HG03378 (cell line): ENCODE results near the gene OTOGL.
A peak's percentile ranks its signal among the peaks of the same experiment; 100 is the strongest.
"Not testable (repeated sequence)": the region's sequence is repeated elsewhere in the genome, so short reads cannot be mapped to it uniquely, and the experiment has no call there.

Source experiments
- ATAC-seq: cut with Tn5 transposase; IDR thresholded peaks from one replicate; pipeline ENCODE4 v1.9.1; 2021; ENCODE audit warnings: mild to moderate bottlenecking, moderate library complexity; ENCODE audit not compliant: unreplicated experiment

Gene OTOGL

DNA sequence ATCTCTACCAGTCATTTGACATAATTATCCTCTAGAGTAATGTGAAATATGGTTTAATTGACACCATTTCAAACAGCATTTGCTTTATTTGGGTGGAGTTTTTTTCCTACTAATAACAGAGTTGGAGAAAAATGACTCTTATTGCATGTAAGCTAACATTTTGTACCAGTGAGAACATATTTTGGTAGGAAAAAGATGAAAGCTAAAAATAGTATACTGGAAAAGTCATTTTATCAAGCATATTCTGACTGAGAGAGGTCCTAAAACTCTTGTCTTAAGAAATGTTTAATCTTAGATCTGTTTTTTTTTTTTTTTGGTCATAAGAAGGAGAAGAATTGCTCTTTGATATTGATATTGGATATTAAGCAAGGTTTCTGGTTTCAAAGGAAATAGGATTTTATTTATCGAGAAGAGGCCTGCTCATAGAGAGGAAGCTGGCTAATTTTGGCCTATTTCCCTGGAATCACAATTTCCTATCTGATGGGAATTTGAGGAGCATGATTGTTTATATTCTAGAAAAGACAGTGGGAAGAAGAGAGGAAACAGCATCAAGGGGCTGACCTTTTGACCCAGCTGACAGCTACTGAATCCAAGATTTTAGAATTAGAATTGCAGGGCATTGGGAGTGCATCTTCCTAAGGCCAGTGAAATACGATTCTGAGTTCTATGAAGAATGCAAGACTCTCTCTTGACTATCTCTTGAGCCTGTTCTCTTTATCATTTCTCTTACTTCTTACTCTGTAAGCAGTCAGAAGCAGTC is 19.4 kb downstream of the OTOGL start:
- no peak for ATAC-seq

DNA sequence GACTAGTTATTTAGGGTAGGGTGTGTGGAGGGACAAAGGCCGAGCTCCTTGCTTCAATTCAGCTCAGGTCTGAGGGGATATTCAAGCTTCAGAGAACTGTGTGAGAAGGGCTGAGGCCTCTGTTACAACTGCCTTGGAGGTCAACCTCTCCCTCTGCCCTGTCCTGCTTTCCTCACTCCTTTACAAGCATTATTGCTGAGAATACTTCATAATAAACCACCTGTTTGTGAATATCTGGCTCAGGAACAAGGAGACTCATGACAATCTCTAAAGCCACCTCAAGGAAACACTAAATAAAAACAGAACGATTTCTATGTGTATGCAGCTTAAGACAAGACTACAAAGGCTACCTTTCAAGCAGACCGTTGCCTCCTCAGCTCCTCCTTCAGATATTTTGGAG is 21.7 kb downstream of the OTOGL start:
- no peak for ATAC-seq

DNA sequence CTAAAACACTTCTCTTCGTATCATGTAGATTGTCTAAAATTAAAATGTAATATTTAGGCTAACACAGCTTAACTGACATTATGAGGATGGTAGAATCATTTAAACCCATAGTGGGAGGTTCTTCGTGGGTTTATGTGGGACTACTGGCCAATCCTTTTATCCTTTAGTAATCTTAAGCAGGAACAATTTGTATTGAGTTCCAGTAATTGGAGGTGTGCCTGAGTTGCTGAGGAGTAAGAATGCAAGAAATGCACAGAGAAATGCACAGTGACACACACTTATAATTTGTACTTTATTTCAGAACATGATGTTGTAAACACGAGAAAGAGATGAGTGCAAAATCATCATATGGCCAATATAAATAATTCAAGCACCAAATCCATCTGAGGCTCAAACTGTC is 22.3 kb downstream of the OTOGL start:
- ATAC-seq, result no peak

DNA sequence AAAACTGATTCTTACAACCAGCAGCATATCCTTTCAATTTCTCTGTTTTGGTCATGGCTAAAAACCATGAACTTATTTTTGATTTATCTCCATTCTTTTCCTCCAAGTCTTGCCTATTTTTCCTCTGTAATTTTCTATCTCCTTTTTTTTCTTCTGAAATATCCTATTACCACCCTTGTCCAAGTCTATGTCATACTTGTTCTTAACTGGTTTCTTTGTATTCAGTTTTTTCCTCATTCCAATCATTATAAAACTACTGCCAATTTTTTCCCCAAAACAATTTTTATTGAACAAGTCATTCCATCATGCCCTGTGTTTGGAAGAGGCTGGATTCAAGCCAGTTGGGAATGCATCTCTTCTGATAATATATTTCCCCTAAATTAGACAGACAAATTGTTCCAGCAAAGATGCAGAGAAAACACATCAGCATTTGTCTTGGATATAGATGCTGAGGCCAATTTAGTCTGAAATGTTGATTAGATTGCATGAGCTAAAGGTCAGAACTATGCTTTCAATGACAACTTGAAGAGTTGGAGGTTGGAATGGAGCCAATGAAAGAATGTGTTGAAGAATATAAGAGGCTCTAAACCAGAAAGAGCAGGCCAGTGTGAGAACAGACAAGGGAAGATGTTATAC is 30.7 kb downstream of the OTOGL start:
- ATAC-seq, result no peak

DNA sequence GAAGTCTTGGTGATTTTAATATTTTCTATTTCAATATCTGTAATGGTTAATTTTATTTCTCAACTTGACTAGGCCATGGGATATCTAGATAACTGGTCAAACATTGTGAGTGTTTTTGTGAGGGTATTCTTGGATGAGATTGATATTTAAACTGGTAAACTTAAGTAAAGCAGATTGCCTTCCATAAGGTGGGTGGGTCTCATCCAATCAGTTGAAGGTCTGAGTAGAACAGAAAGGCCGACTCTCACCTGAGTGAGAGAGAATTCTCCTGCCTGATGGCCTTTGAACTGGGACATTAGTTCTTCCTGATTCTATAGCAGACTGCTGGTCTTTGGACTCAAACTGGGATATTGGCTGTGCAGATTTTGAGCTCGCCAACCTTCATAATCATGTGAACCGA is 36.3 kb downstream of the OTOGL start:
- ATAC-seq, result no peak

DNA sequence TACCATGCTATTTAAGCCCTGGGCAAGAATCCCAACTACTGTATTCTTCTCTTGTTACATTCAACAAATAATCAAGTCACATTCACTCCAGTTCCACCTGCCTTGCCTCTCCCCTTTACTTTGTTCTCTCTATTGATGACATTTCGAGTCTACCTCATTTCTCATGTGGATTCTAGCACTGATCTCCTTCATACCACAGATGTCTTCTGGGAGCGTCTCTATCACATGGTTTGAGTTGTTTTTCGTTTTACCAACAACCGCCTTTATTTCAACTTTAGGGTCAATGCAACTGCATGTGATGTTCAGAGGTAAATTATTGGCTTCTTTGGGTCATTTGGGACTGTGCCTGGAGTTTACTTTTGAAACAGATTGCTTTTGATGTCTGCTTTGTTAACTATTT is 40.7 kb downstream of the OTOGL start:
- ATAC-seq, result no peak

DNA sequence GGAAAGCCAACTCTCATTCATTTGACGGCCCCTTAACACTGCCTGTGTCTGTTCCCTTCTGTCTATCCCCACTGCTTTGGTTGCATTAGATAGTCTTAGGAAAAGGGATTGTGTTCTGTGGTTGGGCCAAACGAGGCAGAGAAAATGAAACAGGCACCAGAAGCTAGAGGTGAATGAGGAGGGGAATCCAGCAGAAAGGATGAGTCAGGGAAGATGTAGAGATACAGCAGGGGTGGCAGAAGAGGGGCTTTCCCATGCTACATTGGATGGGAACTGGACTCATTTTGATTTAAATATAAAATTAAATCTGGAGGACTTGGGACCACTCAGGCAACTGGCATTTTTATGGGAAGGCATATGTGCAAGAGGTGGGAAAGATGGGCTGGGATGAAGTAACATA is 43.3 kb downstream of the OTOGL start:
- no peak for ATAC-seq

DNA sequence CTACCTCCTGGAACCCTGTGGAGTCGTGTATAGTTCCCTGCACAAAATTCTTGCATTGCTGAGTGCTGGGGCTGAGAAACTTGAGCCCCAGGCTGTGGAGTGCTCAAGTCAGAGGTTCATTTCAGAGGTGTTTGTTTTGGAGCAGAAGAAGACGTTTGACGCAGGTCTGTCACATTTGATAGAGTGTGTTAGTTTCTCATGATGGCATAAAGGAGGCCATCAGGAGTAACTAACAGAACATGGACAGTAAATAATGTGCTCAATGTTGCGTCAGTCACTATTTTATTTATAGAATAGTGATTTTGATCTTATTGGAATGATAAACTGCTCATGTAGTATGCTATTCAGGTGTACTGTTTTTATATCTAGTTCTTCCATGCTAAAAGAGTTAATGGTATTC is 44.2 kb downstream of the OTOGL start:
- ATAC-seq, result no peak

DNA sequence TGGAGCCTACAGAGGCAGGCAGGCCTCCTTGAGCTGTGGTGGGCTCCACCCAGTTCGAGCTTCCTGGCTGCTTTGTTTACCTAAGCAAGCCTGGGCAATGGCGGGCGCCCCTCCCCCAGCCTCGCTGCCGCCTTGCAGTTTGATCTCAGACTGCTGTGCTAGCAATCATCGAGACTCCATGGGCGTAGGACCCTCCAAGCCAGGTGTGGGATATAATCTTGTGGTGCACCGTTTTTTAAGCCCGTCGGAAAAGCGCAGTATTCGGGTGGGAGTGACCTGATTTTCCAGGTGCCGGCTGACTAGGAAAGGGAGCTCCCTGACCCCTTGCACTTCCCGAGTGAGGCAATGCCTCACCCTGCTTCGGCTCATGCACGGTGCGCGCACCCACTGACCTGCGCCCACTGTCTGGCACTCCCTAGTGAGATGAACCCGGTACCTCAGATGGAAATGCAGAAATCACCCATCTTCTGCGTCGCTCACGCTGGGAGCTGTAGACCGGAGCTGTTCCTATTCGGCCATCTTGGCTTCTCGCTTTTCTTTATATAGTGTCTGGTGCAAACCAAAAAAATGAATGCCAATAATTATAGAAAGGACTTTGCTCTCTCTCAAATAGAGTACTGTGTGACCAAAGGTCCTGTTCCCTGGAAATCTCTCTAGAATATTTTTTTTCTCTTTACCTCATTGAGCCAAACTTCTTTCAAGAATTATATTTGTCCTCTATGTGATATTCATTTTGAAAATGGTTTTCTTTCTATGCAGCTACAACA is 50.4 kb downstream of the OTOGL start:
- ATAC-seq, result not testable (repeated sequence)

DNA sequence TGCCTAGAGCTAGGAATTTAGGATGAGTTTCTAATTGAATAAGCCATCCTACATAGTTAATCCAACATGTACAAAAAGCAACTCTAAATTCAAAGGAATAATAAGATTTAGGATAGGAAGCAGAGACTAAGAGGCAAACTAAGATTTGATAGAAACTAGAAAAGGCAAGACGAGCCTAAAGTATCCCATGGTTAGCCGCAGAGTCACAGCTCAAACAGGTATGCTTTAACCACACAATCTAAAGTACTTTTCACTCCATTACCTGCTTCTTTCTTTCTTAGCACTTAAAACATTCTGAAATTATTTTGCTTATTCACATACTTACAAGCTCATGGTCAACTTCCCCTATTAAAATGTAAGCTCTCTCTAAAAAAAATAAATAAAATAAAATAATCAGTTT is 51.8 kb downstream of the OTOGL start:
- no peak for ATAC-seq

DNA sequence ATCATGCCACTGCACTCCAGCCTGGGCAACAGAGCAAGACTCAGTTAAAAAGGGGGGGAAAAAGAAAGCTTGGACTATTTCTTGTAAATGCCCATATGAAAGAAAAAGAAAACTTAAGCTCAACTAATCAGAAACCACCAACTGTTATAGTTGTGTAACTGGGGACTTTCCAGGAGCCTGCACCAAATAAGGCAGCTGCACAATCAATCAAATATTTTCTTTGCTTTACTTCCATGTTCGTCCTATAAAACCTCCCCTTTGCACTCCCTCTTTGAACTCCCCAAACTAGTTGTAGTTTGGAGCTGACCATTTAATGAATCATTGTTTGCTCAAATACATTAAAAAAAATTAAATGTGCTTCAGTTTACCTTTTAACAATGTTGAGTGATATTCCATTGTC is 54.9 kb downstream of the OTOGL start:
- peak; percentile 65 for ATAC-seq

DNA sequence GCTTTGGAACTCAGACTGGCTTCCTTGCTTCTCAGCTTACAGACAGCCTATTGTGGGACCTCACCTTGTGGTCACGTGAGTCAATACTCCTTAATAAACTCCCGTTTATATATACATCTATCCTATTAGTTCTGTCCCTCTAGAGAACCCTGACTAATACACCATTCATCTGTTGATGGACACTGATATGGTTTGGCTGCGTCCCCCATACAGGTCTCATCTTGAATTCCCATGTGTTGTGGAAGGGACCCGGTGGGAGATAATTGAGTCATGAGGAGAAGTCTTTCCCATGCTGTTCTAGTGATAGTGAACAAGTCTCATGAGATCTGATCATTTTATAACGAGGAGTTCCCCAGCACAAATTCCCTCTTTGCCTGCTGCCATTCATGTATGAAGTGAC is 57.0 kb downstream of the OTOGL start:
- ATAC-seq, result no peak

DNA sequence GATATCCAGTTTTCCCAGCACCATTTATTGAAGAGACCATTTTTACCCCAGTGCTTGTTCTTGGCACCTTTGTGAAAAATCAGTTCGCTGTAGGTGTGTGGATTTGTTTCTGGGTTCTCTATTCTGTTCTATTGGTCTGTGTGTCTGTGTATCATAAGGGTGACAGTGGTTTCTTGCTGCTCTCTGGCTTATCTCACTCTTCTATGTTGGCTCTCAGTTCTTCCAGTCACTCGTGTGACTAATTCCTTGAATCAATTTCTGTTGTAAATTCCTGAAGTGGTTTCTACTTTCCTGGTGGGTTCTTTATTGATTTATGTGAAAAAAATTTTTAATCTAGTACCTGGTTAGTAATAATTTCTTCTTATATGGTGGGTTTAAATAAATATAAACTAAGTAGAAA is 58.3 kb downstream of the OTOGL start:
- ATAC-seq, result no peak

DNA sequence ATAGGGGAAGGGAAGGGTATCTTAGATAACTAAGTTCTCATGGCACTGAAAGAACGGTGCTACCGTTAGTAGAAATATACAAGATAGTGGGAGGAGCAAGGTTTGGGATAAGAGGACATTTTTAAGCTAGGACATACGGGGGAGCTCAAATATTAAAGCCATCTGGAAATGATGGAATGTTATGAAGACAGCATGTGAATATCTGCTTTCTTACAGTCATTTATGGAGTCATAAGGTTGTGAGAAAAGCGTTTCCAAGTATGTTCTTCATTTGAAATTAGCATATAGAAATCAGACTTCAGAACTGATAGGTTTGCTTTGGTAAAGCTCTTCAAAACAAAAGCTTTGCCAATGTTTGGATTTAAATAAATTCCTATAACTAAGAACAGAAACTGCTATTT is 62.3 kb downstream of the OTOGL start:
- no peak for ATAC-seq

DNA sequence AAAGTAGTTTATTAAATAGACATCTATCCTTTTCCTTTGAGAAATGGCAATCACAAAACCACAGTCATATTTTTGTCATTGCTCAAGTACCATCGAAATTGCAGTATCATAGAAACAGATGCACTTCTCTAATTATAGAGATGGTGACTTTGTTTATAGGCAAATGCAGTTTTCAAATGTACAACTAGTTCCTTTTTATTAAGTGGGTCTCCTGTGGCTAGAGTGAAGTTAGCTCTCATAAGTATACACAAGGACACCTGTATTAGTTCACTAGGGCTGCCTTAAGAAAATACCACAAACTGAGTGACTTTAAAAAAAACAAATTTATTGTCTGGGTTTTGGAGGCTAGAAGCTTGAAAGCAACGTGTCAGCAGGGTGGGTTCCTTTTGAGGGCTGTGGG is 62.8 kb downstream of the OTOGL start:
- no peak for ATAC-seq

DNA sequence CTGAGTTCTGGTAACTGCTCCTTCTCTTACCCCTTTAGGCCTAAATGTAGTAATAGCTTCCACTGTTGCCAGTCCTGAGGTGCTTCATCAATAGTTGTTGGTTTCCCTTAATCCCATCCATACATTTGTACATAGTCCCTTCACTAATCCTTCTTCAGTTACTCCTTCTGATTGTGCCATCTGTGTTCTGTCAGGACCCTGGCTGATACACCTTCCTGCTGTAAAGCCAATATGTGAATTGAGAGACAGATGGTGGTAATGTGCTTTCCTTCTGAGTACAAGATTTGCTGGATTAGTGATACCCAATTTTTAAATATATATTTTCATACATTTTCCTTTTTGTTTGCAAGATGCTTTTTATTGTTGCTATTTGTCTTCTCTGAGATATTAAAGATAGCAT is 66.4 kb downstream of the OTOGL start:
- ATAC-seq, result no peak

DNA sequence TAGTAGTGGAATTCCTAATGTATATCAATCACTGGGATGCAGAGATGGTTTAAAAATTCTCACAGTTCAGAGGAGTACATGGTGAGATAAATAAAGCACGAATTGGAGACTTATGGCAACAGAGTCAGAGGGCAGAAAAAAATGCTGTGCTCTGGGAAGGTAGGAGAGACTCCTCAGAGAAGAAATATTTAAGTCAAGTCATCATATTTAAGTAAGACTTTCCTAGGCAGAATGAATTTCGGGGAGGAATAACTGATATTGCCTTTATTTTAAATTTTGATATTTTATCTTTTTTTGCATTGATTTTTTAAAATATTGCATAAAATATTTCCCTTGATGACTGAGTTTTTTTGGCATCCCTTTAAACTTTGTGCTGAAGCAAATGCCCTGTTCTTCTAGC is 67.4 kb downstream of the OTOGL start:
- ATAC-seq, result no peak

DNA sequence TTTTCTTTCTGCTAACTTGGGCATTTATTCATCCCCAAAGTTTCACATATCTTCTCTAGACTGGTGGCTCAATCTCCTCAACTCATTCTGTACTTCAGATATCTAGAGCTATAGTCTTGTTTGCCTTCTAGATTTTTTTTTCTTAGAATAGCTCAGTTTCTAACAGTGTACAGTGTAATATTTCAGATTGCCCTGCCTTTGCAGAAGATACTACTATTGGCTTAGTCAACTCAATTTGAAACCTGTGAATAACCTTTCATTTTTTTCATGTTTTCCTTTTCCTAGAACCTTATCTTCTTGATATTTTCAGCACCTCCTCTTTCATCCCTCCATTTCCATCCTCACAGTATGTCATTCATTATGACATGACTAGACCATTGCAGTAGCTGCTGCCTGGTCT is 69.6 kb downstream of the OTOGL start:
- no peak for ATAC-seq

DNA sequence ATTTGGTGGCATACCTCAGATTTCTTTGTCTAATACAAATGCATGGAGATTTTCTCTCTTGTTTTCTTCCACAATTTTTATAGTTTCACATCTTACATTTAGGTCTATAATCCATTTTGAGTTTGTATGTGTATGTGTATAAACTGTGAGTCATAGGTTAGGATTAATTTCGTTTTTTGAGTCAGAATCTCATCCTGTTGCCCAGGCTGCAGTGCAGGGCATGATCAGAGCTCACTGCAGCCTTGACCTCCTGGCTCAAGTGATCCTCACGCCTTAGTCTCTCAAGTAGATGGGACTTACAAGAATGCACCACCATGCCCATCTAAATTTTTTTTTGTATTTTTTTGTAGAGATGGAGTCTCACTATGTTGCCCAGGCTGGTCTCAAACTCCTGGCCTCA is 71.6 kb downstream of the OTOGL start:
- ATAC-seq, result no peak

DNA sequence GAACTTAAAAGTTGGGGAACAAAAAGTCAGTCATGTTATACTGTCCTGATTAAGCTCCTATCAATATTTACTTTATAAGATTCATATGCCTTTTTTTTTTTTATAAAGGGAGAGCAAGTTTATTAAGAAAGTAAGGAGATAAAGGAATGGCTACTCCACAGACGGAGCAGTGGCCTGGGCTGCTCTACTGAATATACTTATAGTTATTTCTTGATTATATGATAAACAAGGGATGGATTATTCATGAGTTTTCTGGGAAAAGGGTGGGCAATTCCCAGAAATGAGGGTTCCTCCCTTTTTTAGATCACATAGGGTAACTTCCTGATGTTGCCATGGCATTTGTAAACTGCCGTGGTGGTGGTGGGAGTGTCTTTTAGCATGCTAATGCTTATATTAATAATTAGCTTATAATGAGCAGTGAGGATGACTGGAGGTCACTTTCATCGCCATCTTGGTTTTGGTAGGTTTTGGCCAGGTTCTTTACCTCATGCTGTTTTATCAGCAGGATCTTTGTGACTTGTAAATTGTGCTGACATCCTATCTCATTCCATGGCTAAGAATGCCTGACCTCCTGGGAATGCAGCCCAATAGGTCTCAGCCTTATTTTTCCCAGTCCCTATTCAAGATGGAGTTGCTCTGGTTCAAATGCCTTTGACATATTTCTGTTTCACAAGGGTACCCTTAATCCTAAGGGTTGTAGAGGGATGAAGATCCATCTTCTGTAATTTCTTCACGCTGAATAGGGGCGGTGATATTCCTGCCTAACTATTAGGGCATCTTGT is 73.9 kb downstream of the OTOGL start:
- ATAC-seq, result no peak

DNA sequence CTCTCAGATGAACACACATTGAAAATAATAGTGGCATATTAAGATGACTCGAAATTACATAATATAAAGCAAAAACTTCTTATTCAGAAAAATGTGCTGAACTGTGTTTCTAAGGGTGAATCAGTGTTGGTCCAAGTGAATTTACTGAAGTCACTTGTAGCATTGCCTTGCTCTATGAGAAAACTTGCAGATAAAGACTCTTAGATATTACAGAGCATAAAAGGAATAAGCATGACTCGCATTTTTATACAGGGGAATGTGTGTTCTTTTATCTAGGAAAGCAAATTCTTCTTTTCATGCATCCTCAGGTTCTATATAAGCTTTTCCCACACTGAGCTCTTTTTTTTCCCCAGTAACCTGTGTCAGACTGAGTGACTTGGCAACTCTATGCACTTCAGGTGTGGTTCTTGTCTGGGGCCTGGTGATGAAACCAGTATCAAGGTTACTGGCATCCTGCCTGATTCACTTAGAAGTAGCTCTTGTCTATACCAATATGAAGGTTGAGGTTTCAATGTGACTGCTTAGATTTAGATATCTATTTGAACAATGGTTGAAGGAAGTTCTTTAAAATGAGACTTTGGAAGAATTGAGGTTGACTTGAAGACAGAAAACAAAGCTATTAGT is 76.1 kb downstream of the OTOGL start:
- no peak for ATAC-seq
